Hepatocyte (in vitro differentiated cells): Measurements from ENCODE around the gene DRAM1. TPM values are rescaled to one million over a fixed set of nuclear protein-coding genes. Genes with fewer than 3 reads are reported as not detected.
A peak's percentile ranks its signal among the peaks of the same experiment; 100 is the strongest.

Experiments used
- DNase-seq: peaks from one replicate; pipeline ENCODE4 v3.0.0-alpha.2; 2016; ENCODE audit warnings: low spot score
- H2AFZ ChIP-seq: fragments of 200-600 bp; sonication (generic); 2 replicates; pipeline ENCODE4 v1.6.0; 2016; ENCODE audit warnings: antibody characterized with exemption, mild to moderate bottlenecking
- H3K27ac ChIP-seq: fragments of 200-600 bp; sonication (generic); 2 replicates; pipeline ENCODE4 v1.5.1; 2016; ENCODE audit warnings: mild to moderate bottlenecking
- H3K27me3 ChIP-seq: fragments of 200-600 bp; sonication (generic); 2 replicates; pipeline ENCODE4 v1.6.1; 2016
- H3K36me3 ChIP-seq: fragments of 200-600 bp; sonication (generic); replicated peaks from 2 replicates; pipeline ENCODE4 v1.5.1; 2016; ENCODE audit warnings: low read depth; ENCODE audit not compliant: insufficient read depth
- H3K4me1 ChIP-seq: fragments of 200-600 bp; sonication (generic); 2 replicates; pipeline ENCODE4 v1.5.1; 2016; ENCODE audit warnings: mild to moderate bottlenecking, moderate library complexity; ENCODE audit not compliant: insufficient read depth
- H3K4me2 ChIP-seq: fragments of 200-600 bp; sonication (generic); 2 replicates; pipeline ENCODE4 v1.6.0; 2016
- H3K4me3 ChIP-seq: fragments of 200-600 bp; sonication (generic); 2 replicates; pipeline ENCODE4 v1.5.1; 2016; ENCODE audit warnings: mild to moderate bottlenecking
- H3K79me2 ChIP-seq: fragments of 200-600 bp; sonication (generic); 2 replicates; pipeline ENCODE4 v1.6.0; 2017; ENCODE audit warnings: mild to moderate bottlenecking
- H3K9me2 ChIP-seq: fragments of 200-600 bp; sonication (generic); replicated peaks from 2 replicates; pipeline ENCODE4 v1.6.0; 2017; ENCODE audit warnings: mild to moderate bottlenecking; ENCODE audit not compliant: insufficient read depth
- H3K9me3 ChIP-seq: fragments of 200-600 bp; sonication (generic); 2 replicates; pipeline ENCODE4 v1.5.1; 2016; ENCODE audit warnings: low read depth, mild to moderate bottlenecking
- H4K20me1 ChIP-seq: fragments of 200-600 bp; sonication (generic); 2 replicates; pipeline ENCODE4 v1.6.0; 2016; ENCODE audit warnings: mild to moderate bottlenecking; ENCODE audit not compliant: insufficient read depth, poor library complexity, severe bottlenecking
- EZH2 ChIP-seq: fragments of 200-600 bp; sonication (generic); IDR thresholded peaks from 2 replicates; pipeline ENCODE4 v1.6.1; 2016; ENCODE audit warnings: antibody characterized with exemption, mild to moderate bottlenecking, borderline replicate concordance
- EZH2phosphoT487 ChIP-seq: fragments of 200-600 bp; sonication (generic); IDR thresholded peaks from one replicate; pipeline ENCODE4 v1.6.1; 2018; ENCODE audit warnings: antibody characterized with exemption, mild to moderate bottlenecking, low read depth, moderate library complexity; ENCODE audit not compliant: unreplicated experiment, severe bottlenecking
- WGBS: methylation state at CpG from one replicate; pipeline ENCODE4 v1.1.6; 2016; ENCODE audit warnings: low lambda C conversion rate; ENCODE audit errors: missing lambda C conversion rate; 5-methylcytosine and 5-hydroxymethylcytosine counted together
- polyA plus RNA-seq: library from polyadenylated mRNA; unstranded; fragments of >200 nt; fragmentation: Nextera tagmentation; extraction: Ambion mirVana; gene quantifications from 2 replicates; pipeline ENCODE4 v1.2.1, GENCODE V29; 2016
- total RNA-seq: library from RNA; depleted of rRNA; stranded (reverse); fragments of >200 nt; gene quantifications from 2 replicates; pipeline ENCODE4 v1.2.3, GENCODE V29; 2014
- TF ChIP-seq, protein P1 (sequence below): fragments of 200-600 bp; sonication (generic); IDR thresholded peaks from 2 replicates; pipeline ENCODE4 v1.5.1; 2016; ENCODE audit warnings: antibody characterized with exemption, mild to moderate bottlenecking; ENCODE audit not compliant: poor library complexity

The DRAM1 gene
- total and polyA plus RNA-seq, 2 experiments from 2014 or later, result 26.0 to 28.2 TPM

DNA sequence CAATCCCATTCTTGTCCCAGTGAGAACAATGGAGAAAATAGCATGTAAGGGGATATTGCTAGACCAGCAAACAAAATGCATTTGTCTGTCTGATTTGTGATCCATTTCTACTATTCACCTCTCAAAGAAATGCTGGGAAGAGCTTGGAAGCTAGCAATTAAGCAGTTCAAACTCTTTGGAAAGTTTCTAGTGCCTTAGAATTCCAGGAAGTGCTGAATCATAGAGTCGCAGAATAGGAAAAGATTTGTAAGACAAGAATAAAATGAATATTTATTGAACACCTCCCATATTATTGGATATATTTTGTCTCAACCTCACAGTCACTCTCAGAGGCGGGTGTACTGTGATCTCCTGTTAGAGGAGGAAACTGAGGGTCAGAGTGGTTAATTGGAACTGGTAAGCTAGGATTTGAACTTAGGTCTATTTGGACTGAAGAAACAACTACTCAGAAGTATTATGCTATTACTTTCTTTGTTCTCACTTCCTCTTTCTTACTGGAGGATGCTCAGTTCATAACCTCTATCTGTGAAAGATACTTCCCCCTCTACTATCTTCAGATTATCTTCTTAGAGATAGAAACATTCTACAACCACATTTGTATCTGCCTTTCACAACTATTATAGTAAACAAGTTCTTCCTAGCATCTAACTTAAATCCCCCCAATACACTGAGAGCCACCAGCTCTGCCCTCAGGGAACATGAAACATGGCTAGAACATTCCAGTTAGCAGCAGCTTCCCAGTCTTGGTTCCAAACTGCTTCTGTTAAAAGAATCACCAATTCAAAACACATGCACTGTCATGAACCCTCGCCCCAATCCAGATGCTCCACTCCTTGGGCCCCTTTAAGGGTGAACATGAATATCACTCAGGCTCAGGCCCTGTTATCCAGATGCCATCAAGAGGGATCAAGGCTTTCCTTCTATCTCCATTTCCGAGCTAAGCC lies 64.2 kb downstream of the DRAM1 start:
- Histone ChIP-seq H3K79me2 (no peaks in the 10 kb centered on the region), H3K4me2 (no peak overlapping the region), H3K4me3 (no peak overlapping the region), H3K36me3 (no peaks in the 10 kb centered on the region), H2AFZ (no peak overlapping the region), H3K27me3 (no peaks in the 10 kb centered on the region), H3K27ac (peak overlapping the region; percentile 51), H3K9me2 (no peaks in the 10 kb centered on the region), H3K9me3 (no peaks in the 10 kb centered on the region), H3K4me1 (peaks cover 34% of the 10 kb centered on the region), H4K20me1 (no peaks in the 10 kb centered on the region)
- WGBS, result 68% methylated on average over 4 of the region's 4 CpGs
- TF ChIP-seq, protein P1, sequence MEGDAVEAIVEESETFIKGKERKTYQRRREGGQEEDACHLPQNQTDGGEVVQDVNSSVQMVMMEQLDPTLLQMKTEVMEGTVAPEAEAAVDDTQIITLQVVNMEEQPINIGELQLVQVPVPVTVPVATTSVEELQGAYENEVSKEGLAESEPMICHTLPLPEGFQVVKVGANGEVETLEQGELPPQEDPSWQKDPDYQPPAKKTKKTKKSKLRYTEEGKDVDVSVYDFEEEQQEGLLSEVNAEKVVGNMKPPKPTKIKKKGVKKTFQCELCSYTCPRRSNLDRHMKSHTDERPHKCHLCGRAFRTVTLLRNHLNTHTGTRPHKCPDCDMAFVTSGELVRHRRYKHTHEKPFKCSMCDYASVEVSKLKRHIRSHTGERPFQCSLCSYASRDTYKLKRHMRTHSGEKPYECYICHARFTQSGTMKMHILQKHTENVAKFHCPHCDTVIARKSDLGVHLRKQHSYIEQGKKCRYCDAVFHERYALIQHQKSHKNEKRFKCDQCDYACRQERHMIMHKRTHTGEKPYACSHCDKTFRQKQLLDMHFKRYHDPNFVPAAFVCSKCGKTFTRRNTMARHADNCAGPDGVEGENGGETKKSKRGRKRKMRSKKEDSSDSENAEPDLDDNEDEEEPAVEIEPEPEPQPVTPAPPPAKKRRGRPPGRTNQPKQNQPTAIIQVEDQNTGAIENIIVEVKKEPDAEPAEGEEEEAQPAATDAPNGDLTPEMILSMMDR, result no peak
- no peak for TF ChIP-seq EZH2
- TF ChIP-seq EZH2phosphoT487, result no peak
- DNase-seq, result no peak

DNA sequence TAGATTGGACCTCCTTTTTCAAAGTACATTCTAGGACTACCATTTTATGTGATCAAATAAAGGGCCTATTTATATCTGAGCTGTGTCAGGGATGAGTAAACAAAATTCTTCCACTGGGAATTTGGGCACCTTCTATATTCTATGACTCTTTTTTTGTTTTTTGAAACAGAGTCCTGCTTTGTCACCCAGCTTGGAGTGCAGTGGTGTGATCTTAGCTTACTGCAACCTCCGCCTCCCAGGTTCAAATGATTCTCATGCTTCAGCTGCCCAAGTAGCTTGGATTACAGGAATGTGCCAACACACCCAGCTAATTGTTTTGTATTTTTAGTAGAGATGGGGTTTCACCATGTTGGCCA lies 64.8 kb downstream of the DRAM1 start:
- H4K20me1 ChIP-seq, result no peaks in the 10 kb centered on the region
- no peak for TF ChIP-seq EZH2phosphoT487
- TF ChIP-seq, protein P1, result no peak
- TF ChIP-seq EZH2, result no peak
- no peaks in the 10 kb centered on the region for H3K9me2 ChIP-seq
- H2AFZ ChIP-seq, result no peak overlapping the region
- no peaks in the 10 kb centered on the region for H3K36me3 ChIP-seq
- no peak overlapping the region for H3K27ac ChIP-seq
- H3K27me3 ChIP-seq, result no peaks in the 10 kb centered on the region
- no peaks in the 10 kb centered on the region for H3K9me3 ChIP-seq
- no peak for DNase-seq
- WGBS, result 100% methylated on average over 1 of the region's 1 CpG
- H3K4me1 ChIP-seq, result peaks cover 29% of the 10 kb centered on the region
- no peak overlapping the region for H3K4me3 ChIP-seq
- H3K4me2 ChIP-seq, result no peak overlapping the region
- H3K79me2 ChIP-seq, result no peaks in the 10 kb centered on the region

DNA sequence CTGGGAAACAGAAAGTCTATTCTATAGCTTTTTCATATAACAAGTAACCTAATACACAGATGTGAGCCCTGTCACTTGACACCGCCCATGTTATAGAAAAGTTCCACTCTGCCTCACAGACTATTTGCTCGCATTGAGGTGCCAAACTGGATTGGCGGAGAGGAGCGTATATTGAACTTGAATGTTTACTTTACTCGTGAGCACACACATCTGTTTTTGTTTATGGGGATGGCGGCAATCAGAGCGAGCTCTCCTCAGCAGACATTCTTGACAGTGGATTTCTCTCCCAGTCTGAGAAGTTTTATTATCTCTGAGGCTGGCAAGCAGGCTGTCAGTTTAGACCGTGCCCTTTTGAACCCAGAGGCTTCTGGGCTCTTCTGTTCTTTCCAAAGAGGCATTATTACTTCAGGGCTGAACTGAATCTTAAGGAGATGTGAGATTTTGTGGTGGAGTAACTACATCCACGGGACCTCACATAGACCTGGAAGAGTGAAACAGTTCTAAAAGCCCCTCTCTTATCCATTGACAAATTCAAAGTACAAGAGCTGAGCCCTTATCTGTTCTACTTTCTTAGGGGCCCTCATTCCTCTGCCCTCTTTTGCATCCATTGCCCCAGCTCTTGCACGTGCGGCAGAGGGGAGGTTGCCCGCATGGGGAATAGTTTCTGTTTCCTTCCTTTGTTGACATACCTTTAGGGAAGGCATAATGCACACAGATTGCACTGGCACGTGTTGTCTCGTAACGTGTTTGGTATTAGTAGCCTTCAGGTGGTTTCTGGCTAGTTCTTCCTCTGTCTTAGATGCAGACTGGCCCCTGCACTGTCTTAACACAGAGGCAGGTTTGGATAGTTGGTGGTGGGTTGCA lies 68.2 kb downstream of the DRAM1 start:
- 31% methylated on average over 15 of the region's 15 CpGs for WGBS
- Histone ChIP-seq H3K27me3 (no peaks in the 10 kb centered on the region), H3K4me2 (peak overlapping the region; percentile 62), H3K4me3 (no peak overlapping the region), H3K79me2 (no peaks in the 10 kb centered on the region), H3K4me1 (peaks cover 23% of the 10 kb centered on the region), H3K9me3 (no peaks in the 10 kb centered on the region), H3K9me2 (no peaks in the 10 kb centered on the region), H2AFZ (no peak overlapping the region), H3K36me3 (no peaks in the 10 kb centered on the region), H3K27ac (peak overlapping the region; percentile 83), H4K20me1 (no peaks in the 10 kb centered on the region)
- TF ChIP-seq EZH2 (no peak), EZH2phosphoT487 (no peak)
- TF ChIP-seq, protein P1, result no peak
- peak; percentile 62 for DNase-seq
